Muscle layer of colon (tissue), 2 donors: Measurements from ENCODE around the gene PRKRIP1.
"Not testable (repeated sequence)": the region's sequence is repeated elsewhere in the genome, so short reads cannot be mapped to it uniquely, and the experiment has no call there.

Source experiments
- H3K27ac ChIP-seq: one replicate; pipeline ENCODE4 v1.7.0; 2013; ENCODE audit warnings: low read depth, mild to moderate bottlenecking, low read length, moderate library complexity
- H3K27me3 ChIP-seq, 2 donors: one replicate each; pipeline ENCODE4 v1.7.0; 2013; ENCODE audit warnings: low read length in 2 of 2, mild to moderate bottlenecking in 2 of 2; ENCODE audit not compliant: insufficient read depth in 2 of 2, control insufficient read depth in 1 of 2
- H3K36me3 ChIP-seq: one replicate; pipeline ENCODE4 v1.7.0; 2013; ENCODE audit warnings: mild to moderate bottlenecking, low read length; ENCODE audit not compliant: insufficient read depth
- H3K4me1 ChIP-seq: one replicate; pipeline ENCODE4 v1.7.0; 2013; ENCODE audit warnings: mild to moderate bottlenecking, low read length; ENCODE audit not compliant: insufficient read depth
- H3K4me3 ChIP-seq, 2 donors: one replicate each; pipeline ENCODE4 v1.7.0; 2013; ENCODE audit warnings: low read length in 2 of 2, low read depth in 1 of 2, mild to moderate bottlenecking in 1 of 2, moderate library complexity in 1 of 2
- H3K9ac ChIP-seq: one replicate; pipeline ENCODE4 v1.7.0; 2013; ENCODE audit warnings: low read length
- H3K9me3 ChIP-seq: one replicate; pipeline ENCODE4 v1.7.0; 2013; ENCODE audit warnings: mild to moderate bottlenecking, low read length
- donor health status: abdominal sarcoma.
- donor health status: Adenocarcinoma of cecum.

The PRKRIP1 gene

GRCh38 chr7:102453319-102453718 lies 57.2 kb downstream of the PRKRIP1 start:
- Histone ChIP-seq H3K4me1 (no peaks in the 10 kb centered on the region), H3K27ac (no peak overlapping the region), H3K36me3 (peaks cover 11% of the 10 kb centered on the region)

DNA sequence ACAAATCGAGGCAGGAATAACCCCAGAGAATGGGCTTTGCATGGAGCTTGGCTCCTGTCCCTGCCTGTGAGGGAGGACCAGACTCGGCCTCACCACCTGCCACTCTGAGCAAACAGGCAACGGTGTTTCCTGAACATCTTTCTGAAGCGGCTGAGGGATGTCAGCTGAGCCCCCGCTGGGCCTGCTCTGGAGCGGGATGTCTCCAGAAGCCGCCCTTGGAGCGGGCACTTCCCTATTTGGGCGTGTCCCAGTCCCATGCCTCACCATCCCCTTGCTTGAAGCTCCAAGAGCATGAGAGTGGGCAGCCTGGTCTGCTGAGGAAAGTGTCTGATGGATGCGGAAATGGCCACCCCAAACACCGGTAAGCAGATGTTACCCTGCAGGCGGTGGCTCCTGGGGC lies 58.3 kb downstream of the PRKRIP1 start:
- Histone ChIP-seq H3K9ac (no peak overlapping the region), H3K9me3 (no peaks in the 10 kb centered on the region), H3K4me1 (no peaks in the 10 kb centered on the region), H3K27me3 (no peaks in the 10 kb centered on the region), H3K36me3 (peaks cover 15% of the 10 kb centered on the region), H3K4me3 (no peak overlapping the region), H3K27ac (no peak overlapping the region)

More at GRCh38 chr7:102453319-102453718, 57.2 kb downstream of the PRKRIP1 start:
- Histone ChIP-seq H3K9ac (no peak overlapping the region), H3K27me3 (no peaks in the 10 kb centered on the region), H3K4me3 (no peak overlapping the region), H3K9me3 (no peaks in the 10 kb centered on the region)

DNA sequence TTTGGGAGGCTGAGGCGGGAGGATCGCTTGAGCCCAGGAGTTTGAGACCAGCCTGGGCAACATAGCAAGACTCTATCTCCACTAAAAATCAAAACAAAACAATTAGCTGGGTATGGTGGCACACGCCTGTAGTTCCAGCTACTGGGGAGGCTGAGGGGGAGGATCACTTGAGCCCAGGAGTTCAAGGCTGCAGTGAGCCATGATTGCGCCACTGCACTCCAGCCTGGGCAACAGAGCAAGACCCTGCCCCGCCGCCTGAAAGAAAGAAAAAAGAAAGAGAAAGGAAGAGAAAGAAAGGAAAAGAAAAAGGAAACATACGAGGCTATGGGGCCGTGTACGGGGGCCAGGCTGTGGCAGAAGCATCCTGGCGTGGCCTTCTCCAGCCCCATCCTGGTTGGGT lies 58.8 kb downstream of the PRKRIP1 start:
- H3K4me1 ChIP-seq, H3K27me3 ChIP-seq, H3K9me3 ChIP-seq, H3K4me3 ChIP-seq, H3K27ac ChIP-seq, H3K9ac ChIP-seq: not testable (repeated sequence)
- H3K36me3 ChIP-seq = peaks cover 17% of the 10 kb centered on the region

- Histone ChIP-seq H3K36me3 (peaks cover 17% of the 10 kb centered on the region), H3K9ac (no peak overlapping the region), H3K27ac (no peak overlapping the region), H3K27me3 (no peaks in the 10 kb centered on the region), H3K9me3 (no peaks in the 10 kb centered on the region), H3K4me3 (no peak overlapping the region), H3K4me1 (no peaks in the 10 kb centered on the region)
These were observed 59.4 kb downstream of the PRKRIP1 start for GRCh38 chr7:102455596-102455995.

DNA sequence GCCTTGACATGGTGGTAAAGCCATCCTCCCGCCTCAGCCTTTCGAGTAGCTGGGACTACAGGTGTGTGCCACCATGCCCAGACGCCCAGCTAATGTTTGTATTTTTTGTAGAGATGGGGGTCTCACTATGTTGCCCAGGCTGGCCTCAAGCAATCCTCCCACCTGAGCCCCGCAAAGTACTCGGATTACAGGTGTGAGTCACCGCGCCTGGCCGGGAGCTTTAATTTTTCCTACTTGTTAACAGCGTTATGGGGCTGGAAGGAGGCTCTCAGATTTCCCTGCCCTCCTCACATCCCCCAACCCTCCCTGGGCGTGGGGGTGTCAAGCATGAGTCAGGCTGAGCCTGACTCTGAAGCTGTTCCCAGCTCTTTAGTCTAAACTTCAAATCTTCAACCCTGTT lies 60.2 kb downstream of the PRKRIP1 start:
- no peaks in the 10 kb centered on the region for H3K4me1 ChIP-seq
- H3K9me3 ChIP-seq = no peaks in the 10 kb centered on the region
- H3K27ac ChIP-seq = no peak overlapping the region
- H3K4me3 ChIP-seq = no peak overlapping the region
- H3K27me3 ChIP-seq = no peaks in the 10 kb centered on the region
- peaks cover 17% of the 10 kb centered on the region for H3K36me3 ChIP-seq
- no peak overlapping the region for H3K9ac ChIP-seq

- H3K9ac ChIP-seq = no peak overlapping the region
- H3K4me1 ChIP-seq = no peaks in the 10 kb centered on the region
- H3K36me3 ChIP-seq = peaks cover 17% of the 10 kb centered on the region
- no peak overlapping the region for H3K4me3 ChIP-seq
- no peaks in the 10 kb centered on the region for H3K27me3 ChIP-seq
- H3K27ac ChIP-seq = no peak overlapping the region
- no peaks in the 10 kb centered on the region for H3K9me3 ChIP-seq
These were observed 61.3 kb downstream of the PRKRIP1 start for GRCh38 chr7:102457352-102457924.

- H3K27ac ChIP-seq = no peak overlapping the region
- H3K4me1 ChIP-seq = peaks cover 8% of the 10 kb centered on the region
- no peaks in the 10 kb centered on the region for H3K27me3 ChIP-seq
- H3K36me3 ChIP-seq = peaks cover 17% of the 10 kb centered on the region
- no peaks in the 10 kb centered on the region for H3K9me3 ChIP-seq
- H3K4me3 ChIP-seq = no peak overlapping the region
- no peak overlapping the region for H3K9ac ChIP-seq
These were observed 63.2 kb downstream of the PRKRIP1 start for GRCh38 chr7:102459221-102459844.

GRCh38 chr7:102460467-102460866 lies 64.3 kb downstream of the PRKRIP1 start:
- no peaks in the 10 kb centered on the region for H3K9me3 ChIP-seq
- peaks cover 17% of the 10 kb centered on the region for H3K36me3 ChIP-seq
- H3K4me3 ChIP-seq = no peak overlapping the region
- H3K27ac ChIP-seq = no peak overlapping the region
- no peaks in the 10 kb centered on the region for H3K27me3 ChIP-seq
- peaks cover 9% of the 10 kb centered on the region for H3K4me1 ChIP-seq
- no peak overlapping the region for H3K9ac ChIP-seq

- H3K27me3 ChIP-seq = no peaks in the 10 kb centered on the region
- H3K4me1 ChIP-seq = peaks cover 16% of the 10 kb centered on the region
- H3K9ac ChIP-seq = peak overlapping the region; percentile 93
- peak overlapping the region; percentile 98 for H3K27ac ChIP-seq
- H3K36me3 ChIP-seq = peaks cover 5% of the 10 kb centered on the region
- H3K4me3 ChIP-seq = peak overlapping the region; percentile 97 to 100
- no peaks in the 10 kb centered on the region for H3K9me3 ChIP-seq
These were observed 67.8 kb downstream of the PRKRIP1 start for GRCh38 chr7:102463841-102464576.

DNA sequence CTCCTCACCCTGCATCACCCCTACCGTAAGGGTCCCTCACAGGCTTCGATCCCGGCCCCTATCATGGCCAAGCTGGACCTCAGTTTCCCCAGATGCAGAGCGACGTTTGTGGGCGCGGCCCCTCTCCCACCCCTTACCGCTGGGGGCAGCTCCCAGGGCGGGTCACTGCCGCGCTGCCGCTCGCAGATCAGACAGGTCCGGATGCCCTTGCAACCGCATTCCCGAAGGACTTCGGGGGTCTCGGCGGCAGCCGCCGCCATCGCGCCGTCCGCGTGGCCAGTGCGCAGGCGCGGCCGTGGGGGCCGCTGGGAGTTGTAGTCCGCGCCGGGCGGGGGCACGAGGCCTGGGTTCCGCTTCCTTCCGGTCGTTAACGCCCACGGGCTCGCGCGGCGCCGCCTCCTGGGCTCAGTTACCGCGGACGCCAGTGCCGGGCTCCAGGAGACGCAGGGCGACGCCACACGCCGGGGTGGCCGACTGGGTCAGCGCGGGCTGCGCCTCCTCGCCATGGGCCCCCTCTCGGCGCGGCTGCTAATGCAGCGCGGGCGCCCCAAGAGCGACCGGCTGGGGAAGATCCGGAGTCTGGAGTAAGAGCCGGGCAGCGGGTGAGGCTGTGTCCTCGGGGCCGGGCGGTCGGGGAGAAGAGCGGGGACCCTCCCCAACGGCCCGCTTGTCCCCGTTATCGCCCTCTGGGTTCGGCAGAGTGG lies 68.6 kb downstream of the PRKRIP1 start, which contains the start of the genes ALKBH4 and LRWD1:
Gene ALKBH4, minus strand, starts transcription at position 287 of the 704 bp plus-strand sequence. Its CDS starts 27 bp downstream, at position 260.
Gene LRWD1, plus strand, starts transcription at position 408 of the 704 bp plus-strand sequence. Its CDS starts 97 bp downstream, at position 505.
- Histone ChIP-seq H3K36me3 (no peaks in the 10 kb centered on the region), H3K27ac (peak within 1 kb of the TSS; percentile 98), H3K4me3 (peak within 1 kb of the TSS; percentile 97 to 100), H3K9ac (peak within 1 kb of the TSS; percentile 93), H3K27me3 (no peaks in the 10 kb centered on the region), H3K9me3 (no peaks in the 10 kb centered on the region), H3K4me1 (peaks cover 16% of the 10 kb centered on the region)

DNA sequence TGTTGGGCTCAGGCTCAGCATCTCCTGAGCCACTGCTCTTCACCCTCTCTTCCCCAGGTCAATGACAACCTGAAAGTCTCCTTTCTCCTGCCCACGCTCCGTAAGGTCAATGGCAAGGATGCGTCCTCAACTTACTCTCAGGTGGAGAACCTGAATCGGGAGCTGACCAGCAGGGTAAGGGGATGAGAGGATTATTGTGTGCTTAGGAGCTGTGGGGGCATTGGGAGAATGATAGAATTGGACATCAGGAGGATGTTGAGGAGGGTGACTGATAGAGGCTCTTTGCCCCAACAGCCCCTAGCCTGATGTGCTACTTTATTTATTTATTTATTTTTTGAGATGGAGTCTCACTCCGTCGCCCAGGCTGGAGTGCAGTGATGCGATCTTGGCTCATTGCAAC lies 69.9 kb downstream of the PRKRIP1 start:
- Histone ChIP-seq H3K4me1 (peaks cover 16% of the 10 kb centered on the region), H3K36me3 (peaks cover 4% of the 10 kb centered on the region), H3K4me3 (peak overlapping the region; percentile 97 to 100), H3K9me3 (no peaks in the 10 kb centered on the region), H3K27me3 (no peaks in the 10 kb centered on the region), H3K27ac (no peak overlapping the region), H3K9ac (no peak overlapping the region)
